Prostate gland (tissue), 1 donor: Measurements from ENCODE around the gene ZC3H8.

Source experiments
- POLR2A ChIP-seq: fragments of 450-650 bp; IDR thresholded peaks from one replicate; pipeline ENCODE4 v1.6.1; 2016; ENCODE audit warnings: antibody characterized with exemption, mild to moderate bottlenecking
- POLR2AphosphoS5 ChIP-seq: sonication (generic); formaldehyde crosslinking; IDR thresholded peaks from one replicate; pipeline ENCODE4 v1.6.1; 2017; ENCODE audit warnings: antibody characterized with exemption

DNA sequence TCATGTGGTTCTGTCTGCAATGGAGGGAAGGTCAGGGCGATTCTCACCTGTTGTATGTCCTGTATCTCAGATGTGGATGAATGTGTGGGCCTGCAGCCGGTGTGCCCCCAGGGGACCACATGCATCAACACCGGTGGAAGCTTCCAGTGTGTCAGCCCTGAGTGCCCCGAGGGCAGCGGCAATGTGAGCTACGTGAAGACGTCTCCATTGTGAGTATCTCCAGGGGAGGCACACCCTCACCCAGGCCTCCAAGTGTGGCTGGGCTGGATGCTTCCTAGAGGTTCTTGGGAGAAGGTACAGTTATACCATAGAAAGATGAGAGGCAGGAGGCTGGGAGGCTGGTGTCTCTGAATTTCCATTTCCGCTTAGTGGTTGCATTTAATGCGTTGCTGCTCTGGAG is 69.7 kb downstream of the ZC3H8 start:
- TF ChIP-seq POLR2AphosphoS5 (no peak), POLR2A (no peak)
